ENCODE measurements around the gene PRKCH.

PRKCH gene

DNA sequence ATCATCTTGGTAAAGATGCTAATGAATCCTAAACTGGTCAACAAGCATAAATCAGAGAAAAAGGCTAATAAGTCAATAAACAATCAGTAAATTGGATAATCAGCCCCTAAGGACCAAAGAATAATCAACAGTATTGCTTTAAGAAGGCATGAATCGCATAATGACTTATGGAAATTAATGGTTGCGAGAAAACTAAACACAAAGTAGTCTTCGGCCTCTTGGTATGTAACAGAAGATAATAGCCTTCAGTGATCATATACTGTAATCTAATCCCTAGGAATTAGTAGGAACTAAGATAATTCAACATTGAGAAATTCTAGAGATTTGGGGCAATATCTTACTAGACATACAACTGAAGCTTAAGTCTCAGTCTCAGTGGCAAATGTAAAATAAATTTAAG, 122.1 kb downstream of the PRKCH start:
- no peaks in the 10 kb centered on the region for H3K36me3 ChIP-seq (ENCODE audit: control insufficient read depth in 1 of 2, insufficient read depth in 2 of 2, low read depth in 1 of 2, low read length in 2 of 2)
- H3K27me3 ChIP-seq (ENCODE audit: control insufficient read depth in 1 of 2, insufficient read depth in 1 of 2, low read length in 2 of 2) = peaks cover 0 to 6% of the 10 kb centered on the region in 2 experiments
- H3K79me1 ChIP-seq (replicated peaks; ENCODE audit: low read length, poor library complexity, severe bottlenecking) = no peaks in the 10 kb centered on the region
- H3K4ac ChIP-seq (ENCODE audit: low read depth in 1 of 2, low read length in 2 of 2) = no peak overlapping the region
- no peak overlapping the region for H2BK12ac ChIP-seq (ENCODE audit: low read length in 2 of 2)
- no peak overlapping the region for H3K18ac ChIP-seq (ENCODE audit: low read depth in 1 of 2, low read length in 2 of 2)
- WGBS = no CpG with 5 or more reads among the region's 3 CpGs
- no peak for DNase-seq
- no peak overlapping the region for H3K27ac ChIP-seq (ENCODE audit: low read length, poor library complexity, severe bottlenecking)
- H3K4me3 ChIP-seq (ENCODE audit: insufficient read depth in 1 of 2, low read depth in 1 of 2, low read length in 2 of 2) = no peak overlapping the region
- no peak overlapping the region for H2AK5ac ChIP-seq (ENCODE audit: low read length, severe bottlenecking)
- H2AFZ ChIP-seq (ENCODE audit: low read depth, low read length) = no peak overlapping the region
- no peak overlapping the region for H4K8ac ChIP-seq (ENCODE audit: low read length)
- H3K14ac ChIP-seq (ENCODE audit: low read length in 2 of 2) = no peak overlapping the region
- H3K23ac ChIP-seq (ENCODE audit: low read length in 2 of 2) = no peak overlapping the region
- no peaks in the 10 kb centered on the region for H3K9me3 ChIP-seq (ENCODE audit: control insufficient read depth, low read length)
- no peak overlapping the region for H3K4me2 ChIP-seq (ENCODE audit: low read length, poor library complexity, severe bottlenecking)
- peaks cover 5% of the 10 kb centered on the region for H3K4me1 ChIP-seq (ENCODE audit: control insufficient read depth, insufficient read depth, low read depth, low read length)
- H2BK5ac ChIP-seq (ENCODE audit: low read depth, low read length, poor library complexity, severe bottlenecking) = no peak overlapping the region
- no peak overlapping the region for H4K91ac ChIP-seq (ENCODE audit: low read length)
- H3K9ac ChIP-seq (ENCODE audit: low read length) = no peak overlapping the region
- no peak overlapping the region for H2BK15ac ChIP-seq (ENCODE audit: low read depth, poor library complexity, severe bottlenecking)
- no peak overlapping the region for H2BK120ac ChIP-seq (ENCODE audit: low read depth, low read length)

DNA sequence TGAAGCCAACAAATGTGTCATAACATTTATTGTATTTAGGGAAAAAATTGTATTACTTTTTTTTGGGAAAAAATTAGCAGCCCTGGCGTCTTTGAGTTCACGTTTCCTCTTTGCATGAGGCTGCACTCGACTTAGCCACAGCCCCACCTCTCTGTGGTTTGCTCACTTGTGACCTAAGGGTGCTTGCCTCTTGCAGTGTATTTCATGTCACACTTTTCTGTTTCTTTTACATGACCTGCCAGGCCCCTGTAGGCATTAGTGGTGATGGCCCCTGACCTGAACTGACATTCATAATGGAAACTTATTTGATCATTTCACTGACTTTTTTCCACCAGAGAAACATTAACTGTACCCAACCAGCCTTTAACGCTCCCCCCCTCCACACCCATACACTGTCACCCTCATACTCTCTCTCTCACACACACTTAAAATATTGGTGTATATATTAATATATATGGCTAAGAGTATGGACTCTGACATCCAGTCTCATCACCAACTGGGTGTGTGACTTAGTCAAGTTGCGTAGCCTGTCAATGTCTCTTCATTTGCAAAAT, 122.9 kb downstream of the PRKCH start:
- Histone ChIP-seq H3K79me1 (replicated peaks; ENCODE audit: low read length, poor library complexity, severe bottlenecking) (no peaks in the 10 kb centered on the region), H3K27ac (ENCODE audit: low read length, poor library complexity, severe bottlenecking) (no peak overlapping the region), H2BK120ac (ENCODE audit: low read depth, low read length) (no peak overlapping the region), H3K27me3 (ENCODE audit: control insufficient read depth in 1 of 2, insufficient read depth in 1 of 2, low read length in 2 of 2) (peaks cover 0 to 11% of the 10 kb centered on the region in 2 experiments), H3K36me3 (ENCODE audit: control insufficient read depth in 1 of 2, insufficient read depth in 2 of 2, low read depth in 1 of 2, low read length in 2 of 2) (no peaks in the 10 kb centered on the region), H2BK5ac (ENCODE audit: low read depth, low read length, poor library complexity, severe bottlenecking) (no peak overlapping the region), H4K91ac (ENCODE audit: low read length) (no peak overlapping the region), H3K18ac (ENCODE audit: low read depth in 1 of 2, low read length in 2 of 2) (no peak overlapping the region), H3K9ac (ENCODE audit: low read length) (no peak overlapping the region), H2AFZ (ENCODE audit: low read depth, low read length) (no peak overlapping the region), H3K4me2 (ENCODE audit: low read length, poor library complexity, severe bottlenecking) (no peak overlapping the region), H2BK12ac (ENCODE audit: low read length in 2 of 2) (no peak overlapping the region), H4K8ac (ENCODE audit: low read length) (no peak overlapping the region), H3K23ac (ENCODE audit: low read length in 2 of 2) (no peak overlapping the region), H2AK5ac (ENCODE audit: low read length, severe bottlenecking) (no peak overlapping the region), H2BK15ac (ENCODE audit: low read depth, poor library complexity, severe bottlenecking) (no peak overlapping the region), H3K4ac (ENCODE audit: low read depth in 1 of 2, low read length in 2 of 2) (no peak overlapping the region), H3K4me1 (ENCODE audit: control insufficient read depth, insufficient read depth, low read depth, low read length) (peaks cover 2% of the 10 kb centered on the region), H3K14ac (ENCODE audit: low read length in 2 of 2) (no peak overlapping the region), H3K4me3 (ENCODE audit: insufficient read depth in 1 of 2, low read depth in 1 of 2, low read length in 2 of 2) (no peak overlapping the region), H3K9me3 (ENCODE audit: control insufficient read depth, low read length) (no peaks in the 10 kb centered on the region)
- WGBS = 83% methylated on average over 4 of the region's 5 CpGs
- no peak for DNase-seq

DNA sequence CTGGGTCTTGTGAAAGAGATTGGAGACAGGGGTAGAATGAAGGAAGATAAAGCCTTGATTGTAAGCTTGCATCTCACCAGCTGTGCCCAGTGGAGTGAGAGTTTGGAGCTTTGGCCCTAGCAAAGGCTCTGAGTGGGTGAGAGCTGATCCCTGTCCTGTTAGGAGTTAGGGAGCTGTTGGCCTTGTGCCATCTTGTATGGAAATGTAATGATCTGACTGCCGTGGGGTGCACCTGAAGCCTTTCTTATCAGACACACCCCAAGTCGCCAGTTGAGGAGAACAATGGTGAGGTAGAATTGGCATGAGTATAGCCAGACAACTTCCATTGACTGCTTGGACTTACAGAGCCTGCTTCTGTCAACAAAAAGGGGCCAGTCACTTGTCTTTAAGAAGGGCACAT, 130.1 kb downstream of the PRKCH start:
- H3K4me3 ChIP-seq (ENCODE audit: insufficient read depth in 1 of 2, low read depth in 1 of 2, low read length in 2 of 2) = no peak overlapping the region
- no peak overlapping the region for H3K4me2 ChIP-seq (ENCODE audit: low read length, poor library complexity, severe bottlenecking)
- H3K23ac ChIP-seq (ENCODE audit: low read length in 2 of 2) = no peak overlapping the region
- no peak overlapping the region for H2BK12ac ChIP-seq (ENCODE audit: low read length in 2 of 2)
- H4K91ac ChIP-seq (ENCODE audit: low read length) = no peak overlapping the region
- no peak overlapping the region for H3K14ac ChIP-seq (ENCODE audit: low read length in 2 of 2)
- DNase-seq = no peak
- no peak overlapping the region for H2BK5ac ChIP-seq (ENCODE audit: low read depth, low read length, poor library complexity, severe bottlenecking)
- H3K18ac ChIP-seq (ENCODE audit: low read depth in 1 of 2, low read length in 2 of 2) = no peak overlapping the region
- no peak overlapping the region for H3K9ac ChIP-seq (ENCODE audit: low read length)
- no peak overlapping the region for H2BK15ac ChIP-seq (ENCODE audit: low read depth, poor library complexity, severe bottlenecking)
- no peaks in the 10 kb centered on the region for H3K9me3 ChIP-seq (ENCODE audit: control insufficient read depth, low read length)
- no peak overlapping the region for H3K27ac ChIP-seq (ENCODE audit: low read length, poor library complexity, severe bottlenecking)
- H2BK120ac ChIP-seq (ENCODE audit: low read depth, low read length) = no peak overlapping the region
- H3K36me3 ChIP-seq (ENCODE audit: control insufficient read depth in 1 of 2, insufficient read depth in 2 of 2, low read depth in 1 of 2, low read length in 2 of 2) = no peaks in the 10 kb centered on the region
- peaks cover 0 to 11% of the 10 kb centered on the region in 2 experiments for H3K27me3 ChIP-seq (ENCODE audit: control insufficient read depth in 1 of 2, insufficient read depth in 1 of 2, low read length in 2 of 2)
- H2AK5ac ChIP-seq (ENCODE audit: low read length, severe bottlenecking) = no peak overlapping the region
- H3K4me1 ChIP-seq (ENCODE audit: control insufficient read depth, insufficient read depth, low read depth, low read length) = no peaks in the 10 kb centered on the region
- H4K8ac ChIP-seq (ENCODE audit: low read length) = no peak overlapping the region
- H3K4ac ChIP-seq (ENCODE audit: low read depth in 1 of 2, low read length in 2 of 2) = no peak overlapping the region
- H2AFZ ChIP-seq (ENCODE audit: low read depth, low read length) = no peak overlapping the region
- H3K79me1 ChIP-seq (replicated peaks; ENCODE audit: low read length, poor library complexity, severe bottlenecking) = no peaks in the 10 kb centered on the region
- WGBS = 59% methylated on average over 2 of the region's 2 CpGs

DNA sequence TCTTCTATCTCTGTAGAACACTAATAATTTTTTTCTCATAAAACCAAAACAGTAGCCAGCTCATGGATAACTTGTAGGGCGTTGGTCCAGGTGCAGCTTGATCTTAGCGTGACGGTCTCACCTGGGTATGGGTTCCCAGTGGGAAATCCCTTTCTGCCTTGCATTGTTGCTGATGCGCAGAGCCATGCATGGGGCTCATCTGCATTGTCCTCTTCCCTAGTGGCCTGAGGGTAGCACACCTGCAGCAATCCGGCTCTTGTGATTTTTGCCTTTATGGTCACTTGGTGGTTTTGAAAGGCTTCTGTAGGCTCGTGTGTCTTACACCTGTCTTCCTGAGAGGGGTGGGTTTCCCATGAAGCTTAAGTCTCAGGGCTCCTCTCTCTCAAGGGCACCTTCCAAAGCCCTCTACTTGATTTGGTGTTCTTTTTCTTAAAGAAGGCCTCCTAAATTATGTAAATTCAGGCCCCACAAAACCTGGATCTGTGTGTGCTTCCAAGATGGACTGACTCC, 130.6 kb downstream of the PRKCH start:
- no peaks in the 10 kb centered on the region for H3K36me3 ChIP-seq (ENCODE audit: control insufficient read depth in 1 of 2, insufficient read depth in 2 of 2, low read depth in 1 of 2, low read length in 2 of 2)
- no peak for DNase-seq
- no peak overlapping the region for H2BK5ac ChIP-seq (ENCODE audit: low read depth, low read length, poor library complexity, severe bottlenecking)
- no peak overlapping the region for H3K18ac ChIP-seq (ENCODE audit: low read depth in 1 of 2, low read length in 2 of 2)
- no peak overlapping the region for H3K23ac ChIP-seq (ENCODE audit: low read length in 2 of 2)
- no peak overlapping the region for H4K8ac ChIP-seq (ENCODE audit: low read length)
- H2BK120ac ChIP-seq (ENCODE audit: low read depth, low read length) = no peak overlapping the region
- H2BK12ac ChIP-seq (ENCODE audit: low read length in 2 of 2) = no peak overlapping the region
- no peak overlapping the region for H2AK5ac ChIP-seq (ENCODE audit: low read length, severe bottlenecking)
- no peaks in the 10 kb centered on the region for H3K4me1 ChIP-seq (ENCODE audit: control insufficient read depth, insufficient read depth, low read depth, low read length)
- H3K79me1 ChIP-seq (replicated peaks; ENCODE audit: low read length, poor library complexity, severe bottlenecking) = peaks cover 1% of the 10 kb centered on the region
- no peak overlapping the region for H3K14ac ChIP-seq (ENCODE audit: low read length in 2 of 2)
- H3K9ac ChIP-seq (ENCODE audit: low read length) = no peak overlapping the region
- peaks cover 0 to 7% of the 10 kb centered on the region in 2 experiments for H3K27me3 ChIP-seq (ENCODE audit: control insufficient read depth in 1 of 2, insufficient read depth in 1 of 2, low read length in 2 of 2)
- no peak overlapping the region for H4K91ac ChIP-seq (ENCODE audit: low read length)
- 91% methylated on average over 6 of the region's 6 CpGs for WGBS
- H3K4ac ChIP-seq (ENCODE audit: low read depth in 1 of 2, low read length in 2 of 2) = no peak overlapping the region
- no peak overlapping the region for H3K4me2 ChIP-seq (ENCODE audit: low read length, poor library complexity, severe bottlenecking)
- no peak overlapping the region for H2BK15ac ChIP-seq (ENCODE audit: low read depth, poor library complexity, severe bottlenecking)
- no peaks in the 10 kb centered on the region for H3K9me3 ChIP-seq (ENCODE audit: control insufficient read depth, low read length)
- H3K27ac ChIP-seq (ENCODE audit: low read length, poor library complexity, severe bottlenecking) = no peak overlapping the region
- H2AFZ ChIP-seq (ENCODE audit: low read depth, low read length) = no peak overlapping the region
- H3K4me3 ChIP-seq (ENCODE audit: insufficient read depth in 1 of 2, low read depth in 1 of 2, low read length in 2 of 2) = no peak overlapping the region

Data from mesenchymal stem cell (in vitro differentiated cells and primary cell).